ENCODE results near the gene THBS4. TPM values are rescaled to one million over a fixed set of nuclear protein-coding genes. Genes with fewer than 3 reads are reported as not detected.

THBS4 gene
- total RNA-seq, 1 donor from 2014 or later: 51.4 TPM

DNA sequence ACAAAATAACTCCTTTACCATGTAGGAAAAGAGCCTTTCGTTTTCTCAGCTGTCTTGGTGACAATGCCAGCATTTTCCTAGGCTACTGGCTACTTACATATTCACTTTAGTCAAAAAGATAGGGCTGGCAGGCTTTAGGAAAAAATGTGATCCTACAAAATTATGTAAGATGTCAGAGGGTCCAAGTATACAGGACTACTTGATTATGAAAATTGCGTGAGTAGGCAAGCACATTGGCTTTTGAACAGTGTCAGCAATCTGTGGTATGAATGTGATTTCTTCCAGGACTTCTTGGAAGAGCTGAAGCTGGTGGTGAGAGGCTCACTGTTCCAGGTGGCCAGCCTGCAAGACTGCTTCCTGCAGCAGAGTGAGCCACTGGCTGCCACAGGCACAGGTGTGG lies 22.8 kb downstream of the THBS4 start:
- Histone ChIP-seq H3K4me3 (no peak overlapping the region), H3K4me1 (no peaks in the 10 kb centered on the region), H3K27me3 (ENCODE audit: low read depth) (no peaks in the 10 kb centered on the region), H3K36me3 (peaks cover 19% of the 10 kb centered on the region), H3K9me3 (replicated peaks) (no peaks in the 10 kb centered on the region), H3K27ac (replicated peaks) (no peak overlapping the region)
- TF ChIP-seq CTCF (IDR thresholded peaks at IDR 0.05; ENCODE audit: borderline replicate concordance): no peak
- intact Hi-C loops (cut with micrococcal nuclease): no loop called here
- DNase-seq: no peak

GRCh38 chr5:80059354-80059980 lies 24.3 kb downstream of the THBS4 start:
- no peak overlapping the region for H3K27ac ChIP-seq (replicated peaks)
- H3K4me3 ChIP-seq: no peak overlapping the region
- H3K4me1 ChIP-seq: no peaks in the 10 kb centered on the region
- peaks cover 19% of the 10 kb centered on the region for H3K36me3 ChIP-seq
- H3K27me3 ChIP-seq (ENCODE audit: low read depth): no peaks in the 10 kb centered on the region
- no peaks in the 10 kb centered on the region for H3K9me3 ChIP-seq (replicated peaks)
- no peak for TF ChIP-seq CTCF (IDR thresholded peaks at IDR 0.05; ENCODE audit: borderline replicate concordance)
- no peak for DNase-seq
- intact Hi-C loops (cut with micrococcal nuclease): no loop called here

GRCh38 chr5:80060966-80061365 lies 25.8 kb downstream of the THBS4 start:
- Histone ChIP-seq H3K36me3 (peaks cover 19% of the 10 kb centered on the region), H3K4me3 (no peak overlapping the region), H3K9me3 (replicated peaks) (no peaks in the 10 kb centered on the region), H3K4me1 (no peaks in the 10 kb centered on the region), H3K27me3 (ENCODE audit: low read depth) (no peaks in the 10 kb centered on the region), H3K27ac (replicated peaks) (no peak overlapping the region)
- TF ChIP-seq CTCF (IDR thresholded peaks at IDR 0.05; ENCODE audit: borderline replicate concordance): no peak
- intact Hi-C loops (cut with micrococcal nuclease): no loop called here
- no peak for DNase-seq

DNA sequence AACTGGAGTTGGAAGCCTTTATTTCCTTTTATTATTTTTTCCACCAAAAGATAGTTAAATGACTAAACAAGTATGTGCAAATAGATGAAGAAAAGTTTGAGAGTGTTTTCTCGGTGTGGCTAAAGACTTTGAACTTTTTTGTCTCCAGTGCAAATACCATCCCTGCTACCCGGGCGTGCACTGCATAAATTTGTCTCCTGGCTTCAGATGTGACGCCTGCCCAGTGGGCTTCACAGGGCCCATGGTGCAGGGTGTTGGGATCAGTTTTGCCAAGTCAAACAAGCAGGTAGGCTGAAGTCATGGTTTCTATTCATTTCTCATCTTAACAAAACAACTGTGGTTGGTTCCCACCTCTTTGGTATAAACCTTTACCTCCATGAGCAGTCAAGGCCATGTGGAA lies 26.4 kb downstream of the THBS4 start:
- H3K4me3 ChIP-seq: no peak overlapping the region
- DNase-seq: no peak
- H3K27ac ChIP-seq (replicated peaks): no peak overlapping the region
- no peaks in the 10 kb centered on the region for H3K27me3 ChIP-seq (ENCODE audit: low read depth)
- no peak for TF ChIP-seq CTCF (IDR thresholded peaks at IDR 0.05; ENCODE audit: borderline replicate concordance)
- no peaks in the 10 kb centered on the region for H3K4me1 ChIP-seq
- H3K9me3 ChIP-seq (replicated peaks): no peaks in the 10 kb centered on the region
- intact Hi-C loops (cut with micrococcal nuclease): no loop called here
- peaks cover 19% of the 10 kb centered on the region for H3K36me3 ChIP-seq

- H3K27me3 ChIP-seq (ENCODE audit: low read depth): no peaks in the 10 kb centered on the region
- no peak overlapping the region for H3K27ac ChIP-seq (replicated peaks)
- no peak overlapping the region for H3K4me3 ChIP-seq
- DNase-seq: no peak
- no peaks in the 10 kb centered on the region for H3K9me3 ChIP-seq (replicated peaks)
- intact Hi-C loops (cut with micrococcal nuclease): no loop called here
- peaks cover 5% of the 10 kb centered on the region for H3K4me1 ChIP-seq
- H3K36me3 ChIP-seq: peaks cover 17% of the 10 kb centered on the region
- TF ChIP-seq CTCF (IDR thresholded peaks at IDR 0.05; ENCODE audit: borderline replicate concordance): no peak
Measured at GRCh38 chr5:80064124-80064523, 29.0 kb downstream of the THBS4 start.

Measured in left ventricle myocardium inferior (tissue), 1 donor.